HepG2 (cell line): Measurements from ENCODE around the gene ZNF507.

Experiments used
- CBX1 ChIP-seq: IDR thresholded peaks from one replicate; pipeline ENCODE4 v1.6.1; 2016; ENCODE audit warnings: antibody characterized with exemption, low read depth
- EZH2 ChIP-seq: conservative IDR thresholded peaks from 2 replicates; pipeline ENCODE4 v1.6.1; 2012; ENCODE audit warnings: mild to moderate bottlenecking, low read depth, low read length, moderate library complexity
- MIER3 ChIP-seq: IDR thresholded peaks from 2 replicates; pipeline ENCODE4 v1.6.1; 2016; ENCODE audit warnings: missing compliant biosample characterization, borderline replicate concordance
- REPIN1 ChIP-seq: sonication (generic); formaldehyde crosslinking; IDR thresholded peaks from 2 replicates; pipeline ENCODE4 v1.8.0; 2022; ENCODE audit warnings: missing genetic modification reagents, low read depth, mild to moderate bottlenecking, borderline replicate concordance
- SIN3A ChIP-seq: IDR thresholded peaks from 2 replicates; pipeline ENCODE4 v1.6.1; 2011; ENCODE audit warnings: low read depth, mild to moderate bottlenecking, control low read depth, low read length, borderline replicate concordance
- ZBTB1 ChIP-seq: sonication (generic); formaldehyde crosslinking; IDR thresholded peaks from 2 replicates; pipeline ENCODE4 v1.4.0; 2020; ENCODE audit warnings: missing genetic modification reagents, borderline replicate concordance
- TF ChIP-seq, protein P1 (sequence below): sonication (generic); formaldehyde crosslinking; IDR thresholded peaks from 2 replicates; pipeline ENCODE4 v1.5.0; 2020; ENCODE audit warnings: mild to moderate bottlenecking, missing genetic modification reagents, moderate library complexity
- TF ChIP-seq, protein P2 (sequence below): fragments of 450-650 bp; IDR thresholded peaks from 2 replicates; pipeline ENCODE4 v1.6.1; 2017; ENCODE audit warnings: mild to moderate bottlenecking

DNA sequence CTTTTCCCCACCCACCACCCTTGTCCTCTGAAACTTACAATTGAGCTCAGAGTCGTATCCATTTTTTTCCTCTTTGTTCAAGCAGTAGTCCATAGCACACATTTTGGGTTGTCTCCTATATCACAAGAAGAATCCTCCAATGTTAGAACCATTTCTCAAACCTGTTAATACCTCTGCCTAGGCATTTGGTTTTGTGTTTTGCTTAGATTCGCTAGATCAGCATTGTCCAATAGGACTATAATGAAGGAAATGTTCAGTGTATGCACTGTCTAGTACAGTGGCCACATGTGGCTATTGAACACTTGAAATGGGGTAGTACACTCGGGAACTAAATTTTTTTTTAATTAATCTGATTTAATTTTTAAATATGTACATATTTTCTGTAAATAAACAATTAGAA, 72.7 kb downstream of the ZNF507 start:
- TF ChIP-seq MIER3 (no peak), CBX1 (no peak), REPIN1 (CRISPR knock-in tag) (no peak), EZH2 (no peak), ZBTB1 (CRISPR knock-in tag) (no peak), SIN3A (no peak)
- TF ChIP-seq, protein P1, sequence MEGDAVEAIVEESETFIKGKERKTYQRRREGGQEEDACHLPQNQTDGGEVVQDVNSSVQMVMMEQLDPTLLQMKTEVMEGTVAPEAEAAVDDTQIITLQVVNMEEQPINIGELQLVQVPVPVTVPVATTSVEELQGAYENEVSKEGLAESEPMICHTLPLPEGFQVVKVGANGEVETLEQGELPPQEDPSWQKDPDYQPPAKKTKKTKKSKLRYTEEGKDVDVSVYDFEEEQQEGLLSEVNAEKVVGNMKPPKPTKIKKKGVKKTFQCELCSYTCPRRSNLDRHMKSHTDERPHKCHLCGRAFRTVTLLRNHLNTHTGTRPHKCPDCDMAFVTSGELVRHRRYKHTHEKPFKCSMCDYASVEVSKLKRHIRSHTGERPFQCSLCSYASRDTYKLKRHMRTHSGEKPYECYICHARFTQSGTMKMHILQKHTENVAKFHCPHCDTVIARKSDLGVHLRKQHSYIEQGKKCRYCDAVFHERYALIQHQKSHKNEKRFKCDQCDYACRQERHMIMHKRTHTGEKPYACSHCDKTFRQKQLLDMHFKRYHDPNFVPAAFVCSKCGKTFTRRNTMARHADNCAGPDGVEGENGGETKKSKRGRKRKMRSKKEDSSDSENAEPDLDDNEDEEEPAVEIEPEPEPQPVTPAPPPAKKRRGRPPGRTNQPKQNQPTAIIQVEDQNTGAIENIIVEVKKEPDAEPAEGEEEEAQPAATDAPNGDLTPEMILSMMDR (CRISPR knock-in tag) = no peak
- TF ChIP-seq, protein P2, sequence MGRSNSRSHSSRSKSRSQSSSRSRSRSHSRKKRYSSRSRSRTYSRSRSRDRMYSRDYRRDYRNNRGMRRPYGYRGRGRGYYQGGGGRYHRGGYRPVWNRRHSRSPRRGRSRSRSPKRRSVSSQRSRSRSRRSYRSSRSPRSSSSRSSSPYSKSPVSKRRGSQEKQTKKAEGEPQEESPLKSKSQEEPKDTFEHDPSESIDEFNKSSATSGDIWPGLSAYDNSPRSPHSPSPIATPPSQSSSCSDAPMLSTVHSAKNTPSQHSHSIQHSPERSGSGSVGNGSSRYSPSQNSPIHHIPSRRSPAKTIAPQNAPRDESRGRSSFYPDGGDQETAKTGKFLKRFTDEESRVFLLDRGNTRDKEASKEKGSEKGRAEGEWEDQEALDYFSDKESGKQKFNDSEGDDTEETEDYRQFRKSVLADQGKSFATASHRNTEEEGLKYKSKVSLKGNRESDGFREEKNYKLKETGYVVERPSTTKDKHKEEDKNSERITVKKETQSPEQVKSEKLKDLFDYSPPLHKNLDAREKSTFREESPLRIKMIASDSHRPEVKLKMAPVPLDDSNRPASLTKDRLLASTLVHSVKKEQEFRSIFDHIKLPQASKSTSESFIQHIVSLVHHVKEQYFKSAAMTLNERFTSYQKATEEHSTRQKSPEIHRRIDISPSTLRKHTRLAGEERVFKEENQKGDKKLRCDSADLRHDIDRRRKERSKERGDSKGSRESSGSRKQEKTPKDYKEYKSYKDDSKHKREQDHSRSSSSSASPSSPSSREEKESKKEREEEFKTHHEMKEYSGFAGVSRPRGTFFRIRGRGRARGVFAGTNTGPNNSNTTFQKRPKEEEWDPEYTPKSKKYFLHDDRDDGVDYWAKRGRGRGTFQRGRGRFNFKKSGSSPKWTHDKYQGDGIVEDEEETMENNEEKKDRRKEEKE = no peak
